Prostate gland (tissue), 2 donors: ENCODE measurements around the gene N4BP2L2. TPM values are rescaled to one million over a fixed set of nuclear protein-coding genes. Genes with fewer than 3 reads are reported as not detected.

Source experiments
- DNase-seq: peaks from one replicate; pipeline ENCODE4 v3.0.0-alpha.2; 2019; ENCODE audit warnings: low spot score
- H3K27ac ChIP-seq, 2 donors: fragments of 200-600 bp; sonication (generic); 2 replicates each; pipeline ENCODE4 v1.5.1; 2017 to 2019
- H3K27me3 ChIP-seq: fragments of 200-600 bp; sonication (generic); replicated peaks from 2 replicates; pipeline ENCODE4 v1.5.1; 2019; ENCODE audit not compliant: insufficient read depth
- H3K36me3 ChIP-seq, 2 donors: fragments of 200-600 bp; sonication (generic); 1 replicate in 1 of 2; 2 replicates in 1 of 2; pipeline versions ENCODE4 v1.5.1 to v1.8.1; 2017 to 2019
- H3K4me1 ChIP-seq: fragments of 200-600 bp; sonication (generic); replicated peaks from 2 replicates; pipeline ENCODE4 v1.5.1; 2019
- H3K4me3 ChIP-seq, 2 donors: fragments of 200-600 bp; sonication (generic); 2 replicates each; pipeline ENCODE4 v1.5.1; 2017 to 2019
- H3K9me3 ChIP-seq: fragments of 200-600 bp; sonication (generic); 2 replicates; pipeline ENCODE4 v1.5.1; 2017
- POLR2A ChIP-seq: fragments of 450-650 bp; IDR thresholded peaks from one replicate; pipeline ENCODE4 v1.6.1; 2016; ENCODE audit warnings: antibody characterized with exemption, mild to moderate bottlenecking
- POLR2AphosphoS5 ChIP-seq: sonication (generic); formaldehyde crosslinking; IDR thresholded peaks from one replicate; pipeline ENCODE4 v1.6.1; 2017; ENCODE audit warnings: antibody characterized with exemption
- WGBS: methylation state at CpG from one replicate; pipeline ENCODE4 v1.1.5; 2018; 5-methylcytosine and 5-hydroxymethylcytosine counted together
- intact Hi-C: fragments of 100-400 bp; cut with DNase I; formaldehyde crosslinking; loops from one replicate; pipeline ENCODE4 v1.14.2; 2022
- total RNA-seq, 2 donors: library from RNA; depleted of rRNA; stranded (reverse); fragments of >200 nt; gene quantifications; one replicate each; pipeline ENCODE4 v1.1.0, GENCODE V29; 2016
- TF ChIP-seq, protein P1 (sequence below), 4 experiments: fragments of 200-600 bp in 2 of 4; fragments of 450-650 bp in 2 of 4; sonication (generic) in 2 of 4; IDR thresholded peaks; 1 replicate in 3 of 4; 2 replicates in 1 of 4; pipeline ENCODE4 v1.5.1; 2016 to 2019; ENCODE audit warnings: antibody characterized with exemption in 4 of 4, mild to moderate bottlenecking in 2 of 4, moderate library complexity in 2 of 4

Gene N4BP2L2
- 100 to 1,000 TPM in 1 of 2 donors, 10 to 100 TPM in 1; 80.9 to 475 TPM for total RNA-seq

DNA sequence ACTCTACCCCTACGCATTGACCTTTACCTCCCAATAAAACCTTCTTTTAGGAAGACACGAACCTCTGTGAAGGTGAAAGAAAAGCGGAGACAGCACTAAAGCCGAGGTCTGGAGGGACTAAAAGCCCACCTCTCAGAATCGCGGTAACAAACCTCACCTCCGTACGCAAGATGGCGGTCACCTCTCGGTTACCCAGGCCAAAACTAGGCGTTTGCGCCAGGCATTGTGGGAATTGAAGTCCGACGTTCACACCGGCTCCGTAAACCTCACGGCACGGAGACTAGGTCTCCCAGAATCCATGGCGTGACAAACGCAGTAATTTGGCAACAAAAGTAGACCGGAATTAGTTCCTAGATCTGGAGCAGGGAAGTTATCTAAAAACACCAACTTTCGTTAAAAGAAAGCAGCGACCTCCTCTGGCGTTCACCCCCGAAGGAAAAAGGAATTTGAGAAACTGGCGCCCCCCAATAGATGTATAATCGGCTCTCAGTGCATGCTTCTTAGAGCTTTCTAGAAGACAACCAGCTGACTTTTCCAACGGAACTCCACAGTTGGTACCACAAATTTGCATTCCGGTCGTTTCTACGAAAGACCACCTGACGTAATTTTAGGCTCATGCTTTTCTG, at the start of gene N4BP2L2:
N4BP2L2 (minus strand) TSS at position 175 of the 626 bp plus-strand sequence. CDS start 1,768 bp downstream, outside the sequence.
- TF ChIP-seq, protein P1, sequence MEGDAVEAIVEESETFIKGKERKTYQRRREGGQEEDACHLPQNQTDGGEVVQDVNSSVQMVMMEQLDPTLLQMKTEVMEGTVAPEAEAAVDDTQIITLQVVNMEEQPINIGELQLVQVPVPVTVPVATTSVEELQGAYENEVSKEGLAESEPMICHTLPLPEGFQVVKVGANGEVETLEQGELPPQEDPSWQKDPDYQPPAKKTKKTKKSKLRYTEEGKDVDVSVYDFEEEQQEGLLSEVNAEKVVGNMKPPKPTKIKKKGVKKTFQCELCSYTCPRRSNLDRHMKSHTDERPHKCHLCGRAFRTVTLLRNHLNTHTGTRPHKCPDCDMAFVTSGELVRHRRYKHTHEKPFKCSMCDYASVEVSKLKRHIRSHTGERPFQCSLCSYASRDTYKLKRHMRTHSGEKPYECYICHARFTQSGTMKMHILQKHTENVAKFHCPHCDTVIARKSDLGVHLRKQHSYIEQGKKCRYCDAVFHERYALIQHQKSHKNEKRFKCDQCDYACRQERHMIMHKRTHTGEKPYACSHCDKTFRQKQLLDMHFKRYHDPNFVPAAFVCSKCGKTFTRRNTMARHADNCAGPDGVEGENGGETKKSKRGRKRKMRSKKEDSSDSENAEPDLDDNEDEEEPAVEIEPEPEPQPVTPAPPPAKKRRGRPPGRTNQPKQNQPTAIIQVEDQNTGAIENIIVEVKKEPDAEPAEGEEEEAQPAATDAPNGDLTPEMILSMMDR (IDR thresholded peaks at IDR 0.05): peak in 3 of 4 experiments; percentile 7 to 31 (median 20)
- peak; percentile 97 for TF ChIP-seq POLR2AphosphoS5
- TF ChIP-seq POLR2A: peak; percentile 65
- intact Hi-C loops: loop anchor here (2.0 to 10.0 kb wide), 2 partner anchors 112 to 224 kb away; partner anchors contain the start of genes BRCA2 and ZAR1L
- Histone ChIP-seq H3K9me3 (no peaks in the 10 kb centered on the region), H3K4me1 (no peaks in the 10 kb centered on the region), H3K27ac (peak within 1 kb of the TSS; percentile 89 to 95), H3K4me3 (peak within 1 kb of the TSS; percentile 53 to 68), H3K36me3 (no peaks in the 10 kb centered on the region), H3K27me3 (no peaks in the 10 kb centered on the region)
- DNase-seq: peak; percentile 96
- 3% methylated on average over 32 of the region's 32 CpGs for WGBS

DNA sequence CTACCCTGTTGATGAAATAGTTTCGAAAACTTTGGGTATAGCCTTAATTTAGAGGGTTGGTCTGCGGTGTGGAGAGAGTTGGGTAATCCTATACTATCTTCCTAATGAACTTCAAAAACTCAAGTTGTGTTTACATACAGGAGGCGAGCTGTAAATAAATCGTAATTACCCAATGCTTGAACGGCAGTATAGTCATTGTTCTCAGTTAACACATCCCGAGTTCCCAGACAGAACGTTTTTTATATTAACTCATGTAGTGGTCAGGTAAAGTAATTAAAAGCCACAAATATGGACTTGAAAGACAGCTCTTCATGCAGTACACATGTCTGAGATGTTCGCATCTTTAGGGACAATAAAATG, 49.2 kb upstream of the N4BP2L2 start:
- TF ChIP-seq, protein P1 (IDR thresholded peaks at IDR 0.05): no peak
- TF ChIP-seq POLR2A: no peak
- TF ChIP-seq POLR2AphosphoS5: peak; percentile 13

DNA sequence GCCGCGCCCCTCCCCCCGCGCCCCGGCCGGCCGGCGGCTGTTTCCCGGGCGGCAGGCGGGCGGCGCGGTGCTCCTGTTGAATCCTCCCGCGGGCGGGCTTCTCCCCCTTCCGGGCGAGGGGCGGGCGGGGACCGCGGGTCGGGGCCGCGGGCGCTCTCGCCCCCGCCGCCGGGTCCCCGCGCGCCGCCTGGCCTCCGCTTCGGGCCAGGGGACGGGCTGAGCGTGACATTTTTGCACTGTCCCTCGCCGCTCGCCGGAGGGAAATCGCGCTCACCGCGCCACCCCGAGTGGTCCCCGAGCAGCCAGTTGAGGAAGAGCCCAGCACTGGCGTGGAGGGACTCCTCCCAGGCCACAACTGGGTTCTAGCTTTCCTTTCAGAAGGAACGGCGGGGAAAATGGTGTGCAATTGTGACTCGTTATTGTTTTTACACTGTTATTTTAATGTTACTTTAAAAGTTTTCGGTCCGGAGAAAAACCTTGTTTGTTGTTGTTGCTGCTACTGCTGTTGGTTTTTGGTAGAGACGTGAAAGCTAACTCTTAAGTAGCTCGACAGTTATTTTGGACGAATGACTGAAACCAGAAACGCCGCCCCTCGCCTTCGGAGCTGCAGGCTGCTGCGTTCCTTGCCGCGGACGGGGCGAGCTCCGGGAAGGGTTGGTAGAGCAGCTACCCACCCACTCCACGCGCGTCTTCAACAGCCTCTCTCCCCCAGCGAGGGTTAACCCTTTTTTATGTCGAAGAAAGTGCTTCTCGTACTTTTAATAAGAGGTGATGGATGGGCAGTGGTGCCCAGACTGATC, 48.6 kb upstream of the N4BP2L2 start:
- H3K4me3 ChIP-seq: peak overlapping the region; percentile 76 to 85
- H3K27me3 ChIP-seq: no peaks in the 10 kb centered on the region
- H3K9me3 ChIP-seq: no peaks in the 10 kb centered on the region
- peak overlapping the region; percentile 95 to 96 for H3K27ac ChIP-seq
- no peaks in the 10 kb centered on the region for H3K36me3 ChIP-seq
- WGBS: under 1% methylated on average over 39 of the region's 74 CpGs
- H3K4me1 ChIP-seq: no peaks in the 10 kb centered on the region
- intact Hi-C loops: loop anchor here (1.0 to 10.0 kb wide), 3 partner anchors 52 to 1135 kb away; no protein-coding TSS in a partner anchor
- TF ChIP-seq POLR2A: peak; percentile 10
- TF ChIP-seq, protein P1 (IDR thresholded peaks at IDR 0.05): peak in 3 of 4 experiments; percentile 20 to 40 (median 25)
- TF ChIP-seq POLR2AphosphoS5: no peak
- peak; percentile 79 for DNase-seq

More for the DNA sequence above, 49.2 kb upstream of the N4BP2L2 start:
- WGBS: under 1% methylated on average over 8 of the region's 8 CpGs
- Histone ChIP-seq H3K9me3 (no peaks in the 10 kb centered on the region), H3K27me3 (no peaks in the 10 kb centered on the region), H3K4me1 (no peaks in the 10 kb centered on the region), H3K27ac (peak overlapping the region; percentile 95 to 96), H3K36me3 (no peaks in the 10 kb centered on the region), H3K4me3 (peak overlapping the region; percentile 76 to 85)
- DNase-seq: no peak
- intact Hi-C loops: loop anchor here (1.0 to 10.0 kb wide), 3 partner anchors 52 to 1135 kb away; no protein-coding TSS in a partner anchor

GRCh38 chr13:32586080-32586900, 47.7 kb upstream of the N4BP2L2 start, which contains the start of gene PDS5B:
Gene PDS5B, plus strand, starts transcription at chr13:32586452. Its CDS starts 62,321 bp downstream, at chr13:32648773.
- intact Hi-C loops: loop anchor here (5.0 to 10.0 kb wide), 2 partner anchors 681 to 1136 kb away; no protein-coding TSS in a partner anchor
- peak; percentile 95 for DNase-seq
- WGBS: 1% methylated on average over 65 of the region's 97 CpGs
- Histone ChIP-seq H3K9me3 (no peaks in the 10 kb centered on the region), H3K27ac (peak within 1 kb of the TSS; percentile 95 to 97), H3K36me3 (no peaks in the 10 kb centered on the region), H3K27me3 (no peaks in the 10 kb centered on the region), H3K4me1 (no peaks in the 10 kb centered on the region), H3K4me3 (peak within 1 kb of the TSS; percentile 76 to 85)
- TF ChIP-seq, protein P1 (IDR thresholded peaks at IDR 0.05): peak; percentile 95 to 99 (median 98)
- TF ChIP-seq POLR2A: peak; percentile 66
- peak; percentile 72 for TF ChIP-seq POLR2AphosphoS5
